ENCODE results near the gene PGRMC2.

Gene PGRMC2

GRCh38 chr4:128227991-128228571, 59.5 kb downstream of the PGRMC2 start:
- no peak overlapping the region for H3K4me3 ChIP-seq (ENCODE audit: low read depth in 1 of 2, low read length in 1 of 2)
- no peak for TF ChIP-seq CTCF (IDR thresholded peaks at IDR 0.05)
- H3K27ac ChIP-seq: no peak overlapping the region
- H3K4me1 ChIP-seq (ENCODE audit: control insufficient read depth in 1 of 2, insufficient read depth in 1 of 2, low read depth in 1 of 2, low read length in 1 of 2): peaks cover 8 to 20% of the 10 kb centered on the region in 2 experiments
- no peaks in the 10 kb centered on the region for H3K36me3 ChIP-seq
- H3K27me3 ChIP-seq: no peaks in the 10 kb centered on the region
- H3K9me3 ChIP-seq: no peaks in the 10 kb centered on the region

GRCh38 chr4:128225148-128225547, 62.5 kb downstream of the PGRMC2 start:
- no peak for TF ChIP-seq CTCF (IDR thresholded peaks at IDR 0.05)

GRCh38 chr4:128221586-128221985, 66.0 kb downstream of the PGRMC2 start:
- no peak for TF ChIP-seq CTCF (IDR thresholded peaks at IDR 0.05)
- Histone ChIP-seq H3K36me3 (no peaks in the 10 kb centered on the region), H3K27ac (no peak overlapping the region), H3K4me3 (ENCODE audit: low read depth in 1 of 2, low read length in 1 of 2) (no peak overlapping the region), H3K27me3 (no peaks in the 10 kb centered on the region), H3K4me1 (ENCODE audit: control insufficient read depth in 1 of 2, insufficient read depth in 1 of 2, low read depth in 1 of 2, low read length in 1 of 2) (peaks cover 3 to 4% of the 10 kb centered on the region in 2 experiments), H3K9me3 (no peaks in the 10 kb centered on the region)

More at GRCh38 chr4:128225148-128225547, 62.5 kb downstream of the PGRMC2 start:
- H3K27ac ChIP-seq: no peak overlapping the region
- H3K9me3 ChIP-seq: no peaks in the 10 kb centered on the region
- H3K27me3 ChIP-seq: no peaks in the 10 kb centered on the region
- peaks cover 8 to 20% of the 10 kb centered on the region in 2 experiments for H3K4me1 ChIP-seq (ENCODE audit: control insufficient read depth in 1 of 2, insufficient read depth in 1 of 2, low read depth in 1 of 2, low read length in 1 of 2)
- no peak overlapping the region for H3K4me3 ChIP-seq (ENCODE audit: low read depth in 1 of 2, low read length in 1 of 2)
- no peaks in the 10 kb centered on the region for H3K36me3 ChIP-seq

GRCh38 chr4:128220286-128221235, 67.1 kb downstream of the PGRMC2 start:
- no peak overlapping the region for H3K4me3 ChIP-seq (ENCODE audit: low read depth in 1 of 2, low read length in 1 of 2)
- no peak overlapping the region for H3K27ac ChIP-seq
- no peaks in the 10 kb centered on the region for H3K4me1 ChIP-seq (ENCODE audit: control insufficient read depth in 1 of 2, insufficient read depth in 1 of 2, low read depth in 1 of 2, low read length in 1 of 2)
- H3K9me3 ChIP-seq: no peaks in the 10 kb centered on the region
- H3K36me3 ChIP-seq: no peaks in the 10 kb centered on the region
- H3K27me3 ChIP-seq: no peaks in the 10 kb centered on the region
- TF ChIP-seq CTCF (IDR thresholded peaks at IDR 0.05): no peak

Measured in neutrophil (primary cell).